ENCODE measurements around the gene SLC39A13. TPM values are rescaled to one million over a fixed set of nuclear protein-coding genes. Genes with fewer than 3 reads are reported as not detected.

The SLC39A13 gene
- total and polyA plus RNA-seq, 2 of the 13 experiments (the other 11 are each of a cell fraction or from before 2014, with no cell fraction given): 15.3 to 30.5 TPM

GRCh38 chr11:47379317-47379716, 29.1 kb upstream of the SLC39A13 start:
- Histone ChIP-seq H3K79me2 (ENCODE audit: insufficient read depth, low read length) (no peaks in the 10 kb centered on the region), H3K4me3 (replicated peaks in 1 of 3; ENCODE audit: insufficient read depth in 1 of 3, low read depth in 2 of 3, low read length in 3 of 3) (no peak overlapping the region), H3K27me3 (ENCODE audit: control insufficient read depth in 1 of 2, insufficient read depth in 2 of 2, low read length in 2 of 2) (peaks cover 1 to 11% of the 10 kb centered on the region in 2 experiments; a peak in 2 of 5 replicates), H3K4me1 (ENCODE audit: insufficient read depth, low read length) (peaks cover 12% of the 10 kb centered on the region; the same call in 1 of the 2 replicates), H2AFZ (ENCODE audit: low read length) (no peak overlapping the region), H4K20me1 (ENCODE audit: insufficient read depth, low read length) (no peaks in the 10 kb centered on the region), H3K36me3 (replicated peaks in 1 of 2; ENCODE audit: control insufficient read depth in 1 of 2, insufficient read depth in 2 of 2, low read length in 2 of 2) (no peaks in the 10 kb centered on the region), H3K9me3 (ENCODE audit: low read length) (no peaks in the 10 kb centered on the region), H3K27ac (ENCODE audit: extremely low read length, insufficient read depth, low read length) (no peak overlapping the region), H3K4me2 (ENCODE audit: low read depth, low read length) (no peak overlapping the region), H3K9ac (ENCODE audit: insufficient read depth, low read depth, low read length) (no peak overlapping the region)
- 4% methylated on average over 2 of the region's 2 CpGs for WGBS (ENCODE audit: low lambda C conversion rate)
- ATAC-seq (no peak), DNase-seq (ENCODE audit: low spot score) (no peak), FAIRE-seq (no peak)
- intact Hi-C loops (cut with micrococcal nuclease; ENCODE audit: unreplicated experiment) (no loop called here), in situ Hi-C loops (cut with HindIII; ENCODE audit: extremely low pct_ligation_motif_present, low pct_unique_long_range_greater_than_20kb) (loop anchor here (10.0 kb wide), 1 partner anchor 75 kb away; no protein-coding TSS in a partner anchor)
- TF ChIP-seq MNT (IDR thresholded peaks at IDR 0.05): peak; percentile 27; the same call in 1 of the 2 replicates
- TF ChIP-seq, protein P1, sequence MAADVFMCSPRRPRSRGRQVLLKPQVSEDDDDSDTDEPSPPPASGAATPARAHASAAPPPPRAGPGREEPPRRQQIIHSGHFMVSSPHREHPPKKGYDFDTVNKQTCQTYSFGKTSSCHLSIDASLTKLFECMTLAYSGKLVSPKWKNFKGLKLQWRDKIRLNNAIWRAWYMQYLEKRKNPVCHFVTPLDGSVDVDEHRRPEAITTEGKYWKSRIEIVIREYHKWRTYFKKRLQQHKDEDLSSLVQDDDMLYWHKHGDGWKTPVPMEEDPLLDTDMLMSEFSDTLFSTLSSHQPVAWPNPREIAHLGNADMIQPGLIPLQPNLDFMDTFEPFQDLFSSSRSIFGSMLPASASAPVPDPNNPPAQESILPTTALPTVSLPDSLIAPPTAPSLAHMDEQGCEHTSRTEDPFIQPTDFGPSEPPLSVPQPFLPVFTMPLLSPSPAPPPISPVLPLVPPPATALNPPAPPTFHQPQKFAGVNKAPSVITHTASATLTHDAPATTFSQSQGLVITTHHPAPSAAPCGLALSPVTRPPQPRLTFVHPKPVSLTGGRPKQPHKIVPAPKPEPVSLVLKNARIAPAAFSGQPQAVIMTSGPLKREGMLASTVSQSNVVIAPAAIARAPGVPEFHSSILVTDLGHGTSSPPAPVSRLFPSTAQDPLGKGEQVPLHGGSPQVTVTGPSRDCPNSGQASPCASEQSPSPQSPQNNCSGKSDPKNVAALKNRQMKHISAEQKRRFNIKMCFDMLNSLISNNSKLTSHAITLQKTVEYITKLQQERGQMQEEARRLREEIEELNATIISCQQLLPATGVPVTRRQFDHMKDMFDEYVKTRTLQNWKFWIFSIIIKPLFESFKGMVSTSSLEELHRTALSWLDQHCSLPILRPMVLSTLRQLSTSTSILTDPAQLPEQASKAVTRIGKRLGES (CRISPR knock-in tag; IDR thresholded peaks at IDR 0.05; ENCODE audit: borderline replicate concordance): no peak
- ChIA-PET POLR2A (no interaction called here), CTCF (ENCODE audit: low intra/inter-chr PET ratio, low total read pairs) (no interaction called here)
- BruUV-seq (replicated peaks): no TSS peak

DNA sequence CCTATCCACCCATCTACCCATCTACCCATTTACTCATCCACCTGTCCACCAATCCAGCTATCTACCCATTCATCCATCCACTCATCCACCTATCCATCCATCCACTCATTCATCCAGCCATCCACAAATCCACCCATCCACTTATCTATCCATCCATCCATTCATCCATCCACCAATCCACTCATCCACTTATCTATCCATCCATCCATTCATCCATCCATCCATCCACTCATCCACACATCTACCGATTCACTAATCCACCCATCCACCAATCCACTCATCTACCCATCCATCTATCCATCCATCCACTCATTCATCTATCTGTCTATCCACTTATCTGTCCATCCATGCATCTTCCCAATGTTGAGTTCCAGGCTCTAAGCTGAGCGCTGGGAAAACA, 28.3 kb upstream of the SLC39A13 start:
- DNase-seq (ENCODE audit: low spot score) (no peak), FAIRE-seq (no peak), ATAC-seq (no peak)
- in situ Hi-C loops (cut with HindIII; ENCODE audit: extremely low pct_ligation_motif_present, low pct_unique_long_range_greater_than_20kb): no loop called here
- Histone ChIP-seq H3K36me3 (replicated peaks in 1 of 2; ENCODE audit: control insufficient read depth in 1 of 2, insufficient read depth in 2 of 2, low read length in 2 of 2) (no peaks in the 10 kb centered on the region), H3K4me1 (ENCODE audit: insufficient read depth, low read length) (peaks cover 12% of the 10 kb centered on the region; the same call in 1 of the 2 replicates), H3K79me2 (ENCODE audit: insufficient read depth, low read length) (no peaks in the 10 kb centered on the region), H3K9ac (ENCODE audit: insufficient read depth, low read depth, low read length) (no peak overlapping the region), H3K27ac (ENCODE audit: extremely low read length, insufficient read depth, low read length) (no peak overlapping the region), H2AFZ (ENCODE audit: low read length) (no peak overlapping the region), H3K4me2 (ENCODE audit: low read depth, low read length) (no peak overlapping the region), H3K9me3 (ENCODE audit: low read length) (no peaks in the 10 kb centered on the region), H3K27me3 (ENCODE audit: control insufficient read depth in 1 of 2, insufficient read depth in 2 of 2, low read length in 2 of 2) (peaks cover 0 to 9% of the 10 kb centered on the region in 2 experiments; a peak in 2 of 5 replicates), H3K4me3 (replicated peaks in 1 of 3; ENCODE audit: insufficient read depth in 1 of 3, low read depth in 2 of 3, low read length in 3 of 3) (no peak overlapping the region), H4K20me1 (ENCODE audit: insufficient read depth, low read length) (no peaks in the 10 kb centered on the region)
- ChIA-PET CTCF (ENCODE audit: low intra/inter-chr PET ratio, low total read pairs) (no interaction called here), POLR2A (no interaction called here)
- intact Hi-C loops (cut with micrococcal nuclease; ENCODE audit: unreplicated experiment): no loop called here
- TF ChIP-seq MBD4 (IDR thresholded peaks at IDR 0.05; ENCODE audit: borderline replicate concordance, low read length) (no peak), ZNF589 (CRISPR knock-in tag; conservative IDR thresholded peaks at IDR 0.05) (no peak), FOXK2 (IDR thresholded peaks at IDR 0.05) (0 out of 2 replicates have a peak, but pooled peaks have one; percentile 23)
- BruUV-seq (replicated peaks): no TSS peak
- WGBS (ENCODE audit: low lambda C conversion rate): 18% methylated on average over 2 of the region's 2 CpGs
